GM21381 (cell line): Measurements from ENCODE around the gene ALDH4A1.

Experiments
- ATAC-seq: cut with Tn5 transposase; IDR thresholded peaks from one replicate; pipeline ENCODE4 v1.9.1; 2021; ENCODE audit warnings: mild to moderate bottlenecking, moderate library complexity; ENCODE audit not compliant: unreplicated experiment

Gene ALDH4A1, protein sequence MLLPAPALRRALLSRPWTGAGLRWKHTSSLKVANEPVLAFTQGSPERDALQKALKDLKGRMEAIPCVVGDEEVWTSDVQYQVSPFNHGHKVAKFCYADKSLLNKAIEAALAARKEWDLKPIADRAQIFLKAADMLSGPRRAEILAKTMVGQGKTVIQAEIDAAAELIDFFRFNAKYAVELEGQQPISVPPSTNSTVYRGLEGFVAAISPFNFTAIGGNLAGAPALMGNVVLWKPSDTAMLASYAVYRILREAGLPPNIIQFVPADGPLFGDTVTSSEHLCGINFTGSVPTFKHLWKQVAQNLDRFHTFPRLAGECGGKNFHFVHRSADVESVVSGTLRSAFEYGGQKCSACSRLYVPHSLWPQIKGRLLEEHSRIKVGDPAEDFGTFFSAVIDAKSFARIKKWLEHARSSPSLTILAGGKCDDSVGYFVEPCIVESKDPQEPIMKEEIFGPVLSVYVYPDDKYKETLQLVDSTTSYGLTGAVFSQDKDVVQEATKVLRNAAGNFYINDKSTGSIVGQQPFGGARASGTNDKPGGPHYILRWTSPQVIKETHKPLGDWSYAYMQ

DNA sequence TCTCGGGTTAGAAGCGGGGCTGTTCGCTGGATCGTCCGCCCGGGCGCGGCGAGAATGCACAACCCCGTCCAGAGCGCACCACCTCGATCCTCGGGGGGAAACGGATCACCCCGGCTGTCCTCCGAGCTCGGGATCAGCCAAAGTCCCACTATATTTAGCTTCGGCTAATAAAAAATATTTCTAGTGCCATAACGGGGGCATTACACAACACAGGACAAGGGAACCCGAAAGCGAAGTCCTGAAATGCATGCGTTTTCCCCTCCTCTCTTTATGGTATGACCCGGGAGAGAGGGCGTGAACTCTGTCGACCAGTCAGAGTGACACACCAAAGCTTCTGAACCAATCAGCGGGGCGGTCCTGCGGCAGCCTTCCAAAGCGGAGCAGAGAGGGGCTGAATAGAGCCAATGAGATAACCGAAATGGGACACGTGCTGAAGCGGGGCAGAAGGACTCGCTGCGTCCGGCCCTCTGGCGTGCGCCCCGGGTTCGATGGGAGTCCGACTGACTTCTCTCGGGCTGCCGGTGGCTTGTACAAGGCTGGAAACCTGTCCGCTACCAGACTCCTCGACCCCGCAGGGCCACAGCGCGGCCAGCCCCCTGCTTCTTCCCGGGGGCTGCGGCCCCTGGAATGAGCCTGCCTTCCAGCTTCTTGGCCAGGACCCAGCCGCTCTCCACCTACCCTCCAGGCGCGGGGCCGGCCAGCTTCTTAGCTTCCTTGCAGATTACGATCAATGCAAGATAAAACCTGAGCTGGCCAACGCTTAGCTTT is at the start of gene ALDH4A1:
TSS of gene ALDH4A1 (minus strand) at position 33 of the 768 bp plus-strand sequence. CDS start at position 1, 32 bp downstream.
- ATAC-seq: peak; percentile 97

DNA sequence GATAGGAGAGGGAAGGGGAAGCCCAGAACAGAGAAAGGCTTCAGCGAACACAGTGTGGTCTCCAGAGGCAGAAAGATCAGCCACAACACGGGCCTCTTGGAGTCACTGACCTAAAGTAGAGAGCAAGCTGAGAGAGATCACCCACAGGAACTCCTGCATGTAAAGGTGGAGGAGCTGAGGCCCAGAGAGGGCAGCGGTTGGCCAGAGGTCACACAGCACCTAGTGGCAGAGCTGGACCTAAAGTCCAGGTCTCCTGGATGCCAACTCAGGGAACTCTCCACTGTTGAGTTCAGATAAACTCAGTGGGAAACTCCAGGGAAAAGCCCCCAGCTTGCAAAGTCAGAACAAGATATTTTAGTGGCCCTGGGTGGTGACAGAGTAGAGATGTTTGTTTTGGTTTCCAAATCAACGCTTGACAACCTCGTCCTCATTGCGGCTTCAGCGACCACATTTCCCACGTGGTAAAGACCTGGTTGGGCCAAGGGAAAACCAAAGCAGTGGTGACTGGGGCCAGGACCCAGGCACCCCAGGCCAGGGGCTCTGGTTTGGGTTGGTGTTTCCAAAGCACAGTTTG is 49.5 kb upstream of the ALDH4A1 start:
- ATAC-seq: peak; percentile 39

DNA sequence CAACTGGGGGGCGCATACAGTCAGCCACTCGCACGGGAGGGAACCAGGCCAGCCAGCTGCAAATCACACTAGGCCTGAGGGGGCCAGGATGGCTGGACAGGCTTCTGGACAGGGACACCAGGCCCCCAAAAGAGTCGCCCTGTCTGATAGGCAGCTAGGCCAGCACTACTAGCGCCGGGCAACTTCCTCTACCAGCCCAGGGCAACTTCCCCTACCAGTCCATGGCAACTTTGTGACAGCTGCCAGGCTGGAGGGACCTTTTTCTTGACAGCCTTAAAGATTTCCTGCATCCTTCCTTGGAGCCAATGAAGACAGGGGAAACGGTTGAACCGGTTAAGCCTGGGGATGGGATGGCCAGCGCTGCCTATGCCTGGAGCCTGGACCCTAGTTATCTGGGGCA is 49.1 kb upstream of the ALDH4A1 start:
- no peak for ATAC-seq

DNA sequence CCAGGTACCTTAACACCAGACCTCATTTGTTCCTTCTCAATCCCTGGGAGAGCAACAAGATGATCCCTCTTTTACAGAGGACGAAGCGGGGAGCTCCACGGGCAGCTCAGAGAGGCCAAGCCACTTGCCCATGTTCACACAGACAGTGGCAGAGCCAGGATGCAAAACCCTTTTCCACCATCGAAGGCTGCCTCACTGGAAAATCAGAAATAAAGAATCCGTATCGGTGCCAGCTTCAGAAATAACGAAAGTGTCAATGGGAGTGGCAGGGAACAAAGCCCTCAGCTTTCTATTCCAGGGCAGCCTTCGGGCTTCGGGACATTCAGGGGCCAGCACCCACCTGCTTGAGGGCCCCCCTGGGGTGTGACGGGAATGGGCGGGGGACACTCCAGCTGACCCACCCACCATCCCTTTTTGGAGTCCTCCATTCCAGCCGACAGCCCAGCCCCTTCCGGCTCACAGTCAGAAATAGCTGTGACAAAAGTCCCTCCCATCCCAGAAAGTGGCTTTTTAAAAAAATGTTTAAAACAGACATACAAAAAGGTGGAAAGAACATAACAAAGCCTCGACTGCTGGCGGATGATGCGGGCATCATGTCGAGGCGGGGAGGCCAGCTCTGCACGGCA is 48.2 kb upstream of the ALDH4A1 start:
- ATAC-seq: no peak

DNA sequence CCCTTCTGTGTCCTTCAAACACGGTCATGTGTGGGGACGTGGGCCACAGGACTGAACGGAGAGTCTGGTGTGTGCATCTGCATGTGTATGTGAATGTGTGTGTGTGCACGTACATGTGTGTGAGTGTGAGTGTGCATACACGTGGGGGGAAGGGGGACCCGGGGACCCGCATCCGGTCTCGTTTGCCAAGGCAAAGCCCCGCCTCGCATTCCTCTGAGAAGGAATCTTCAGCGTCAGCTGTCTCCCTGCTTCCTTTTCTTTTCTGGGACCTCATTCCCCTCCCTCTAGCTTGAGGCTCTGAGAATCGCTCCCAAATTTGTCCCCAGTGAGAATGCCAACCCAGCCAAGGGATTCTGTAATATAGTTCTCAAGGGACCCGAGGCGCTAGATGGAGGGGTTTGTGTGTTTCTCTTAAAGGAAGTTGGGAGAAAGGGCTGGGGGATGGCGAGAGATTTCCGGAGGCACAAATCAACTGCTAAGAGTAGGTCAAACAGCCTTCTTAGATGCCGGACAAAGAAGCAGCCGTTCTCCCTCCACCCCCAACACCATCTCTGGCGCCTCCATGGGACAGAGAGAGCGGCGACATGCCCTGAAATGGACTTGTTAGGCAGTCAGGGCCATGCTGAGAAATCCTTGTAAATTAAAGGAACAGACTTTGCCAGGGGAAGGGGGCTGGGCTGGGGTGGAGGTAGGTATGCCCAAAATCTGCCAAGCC is 47.5 kb upstream of the ALDH4A1 start:
- no peak for ATAC-seq

DNA sequence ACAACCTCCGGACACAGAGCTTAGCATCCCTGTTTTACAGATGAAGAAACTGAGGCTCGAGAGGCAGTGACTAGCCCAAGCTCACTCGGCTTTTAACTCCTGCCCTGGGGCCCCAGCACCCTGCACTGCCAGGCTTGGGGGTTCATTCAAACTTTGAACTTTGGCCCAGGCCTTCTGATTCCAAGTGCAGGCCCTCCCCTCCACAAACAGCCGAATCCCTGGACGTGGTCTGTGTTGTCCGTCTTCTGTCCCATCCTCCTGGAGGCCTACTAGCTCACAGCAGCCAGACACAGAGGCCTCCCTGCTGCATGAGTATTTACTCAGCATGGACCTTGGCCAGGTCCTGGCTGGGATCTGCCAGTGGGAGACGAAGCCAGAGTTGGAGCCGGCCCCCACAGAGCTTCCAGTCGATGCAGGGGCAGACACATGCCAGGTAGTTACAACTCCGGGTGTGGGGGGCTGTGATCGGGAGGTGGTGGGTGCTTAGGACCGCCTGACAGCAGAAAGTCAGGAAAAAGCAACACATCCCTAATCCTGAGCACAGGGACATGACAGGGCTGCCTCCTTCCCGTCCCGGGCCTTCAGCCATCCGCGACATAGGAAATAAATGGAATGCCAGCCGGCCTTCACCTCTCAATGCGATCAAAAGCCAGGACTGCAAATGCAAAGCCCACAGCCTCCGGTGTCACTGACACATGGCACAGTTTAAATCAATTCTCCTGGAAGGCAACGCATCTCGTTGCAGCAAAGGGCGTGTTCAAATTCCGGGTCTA is 46.7 kb upstream of the ALDH4A1 start:
- no peak for ATAC-seq

DNA sequence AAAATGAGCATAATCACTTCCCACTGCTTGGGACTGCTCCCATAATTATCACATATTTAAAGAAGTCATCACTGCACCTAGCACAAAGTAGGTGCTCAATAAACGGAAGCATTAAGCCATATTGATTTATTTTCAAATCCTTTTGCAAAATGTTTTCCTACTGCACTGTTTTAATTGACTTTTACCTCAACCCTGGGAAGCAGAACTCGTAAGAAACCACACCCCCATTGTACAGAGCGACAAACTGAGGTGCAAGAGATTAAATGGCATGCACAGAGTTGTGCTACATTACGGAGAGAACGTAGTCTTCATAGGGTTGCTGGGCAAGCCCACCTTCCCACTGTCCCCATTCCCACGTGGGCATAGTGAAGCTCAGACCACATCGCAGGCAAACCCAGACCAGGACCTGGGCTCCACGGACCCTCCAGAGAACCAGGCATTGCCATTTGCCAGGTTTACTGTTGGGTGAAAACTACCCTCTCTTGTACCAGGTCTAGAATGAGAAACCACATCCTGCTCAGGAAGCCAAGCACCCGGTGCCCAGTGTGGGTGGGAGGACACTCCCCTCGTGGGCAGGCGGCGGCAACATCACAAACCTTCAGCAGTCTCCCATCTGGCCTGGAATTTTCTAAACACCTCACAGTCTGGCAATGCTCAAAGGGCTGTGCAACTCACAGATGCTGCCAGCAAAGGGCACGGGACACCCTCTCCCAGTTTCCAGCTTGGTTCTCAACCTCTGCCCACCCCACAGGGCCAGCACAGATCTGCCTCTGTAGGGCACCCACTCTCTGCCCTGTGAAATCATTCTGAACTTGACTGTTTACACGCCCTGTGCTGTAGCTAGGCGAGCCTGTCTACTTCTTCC is 45.9 kb upstream of the ALDH4A1 start:
- ATAC-seq: no peak

DNA sequence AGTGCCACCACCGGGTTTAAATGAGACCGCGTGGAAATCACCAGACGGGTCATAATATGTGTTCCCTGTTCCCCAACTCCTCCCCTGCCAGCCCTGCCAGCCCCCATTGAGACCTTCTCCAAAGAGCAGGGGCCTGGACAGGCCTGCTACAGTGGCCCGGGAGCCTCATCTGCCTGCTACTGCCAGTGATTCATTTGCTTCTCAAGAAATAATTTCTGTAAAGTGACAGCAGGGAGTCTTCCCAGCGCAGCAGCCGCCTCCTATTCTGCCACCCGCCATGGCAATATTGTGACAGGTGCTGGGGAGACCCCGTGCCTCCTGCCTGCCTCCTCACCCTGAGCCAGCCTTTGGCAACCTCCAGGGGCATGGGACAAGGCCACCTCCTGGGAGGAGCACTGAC is 45.2 kb upstream of the ALDH4A1 start:
- no peak for ATAC-seq

DNA sequence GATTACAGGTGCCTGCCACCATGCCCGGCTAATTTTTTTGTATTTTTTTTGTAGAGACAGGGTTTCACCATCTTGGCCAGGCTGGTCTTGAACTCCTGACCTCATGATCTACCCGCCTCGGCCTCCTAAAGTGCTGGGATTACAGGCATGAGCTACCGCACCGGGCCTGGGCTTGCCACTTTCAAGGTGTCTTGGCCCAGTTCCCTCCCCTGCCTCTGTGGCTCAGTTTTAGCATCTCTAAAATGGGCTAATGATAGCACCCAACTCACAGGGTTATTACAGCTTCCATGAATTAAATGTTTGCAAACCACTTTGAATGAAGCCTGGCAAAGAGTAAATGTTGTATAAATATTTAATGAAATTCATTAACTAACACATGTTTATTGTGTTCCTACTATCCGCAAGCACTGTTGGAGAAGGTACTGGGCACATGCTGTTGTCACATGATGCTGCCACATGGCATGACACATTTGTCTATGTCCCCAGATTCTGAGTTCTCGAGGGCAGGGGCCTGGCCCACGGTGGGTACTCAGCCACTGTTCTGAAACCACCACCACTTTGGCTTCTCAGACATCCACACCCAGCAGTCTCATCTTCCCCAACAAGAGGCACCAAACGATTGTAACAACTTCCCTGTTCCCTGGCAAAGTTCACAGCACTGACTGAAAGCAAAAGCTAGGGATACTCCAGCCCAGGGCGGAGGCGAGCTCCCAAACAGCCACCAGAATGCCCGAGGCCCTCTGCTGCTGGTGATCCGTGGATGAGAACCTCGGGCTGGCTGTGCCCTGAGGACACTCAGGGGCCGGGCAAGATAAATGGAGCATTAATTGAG is 44.4 kb upstream of the ALDH4A1 start:
- no peak for ATAC-seq

DNA sequence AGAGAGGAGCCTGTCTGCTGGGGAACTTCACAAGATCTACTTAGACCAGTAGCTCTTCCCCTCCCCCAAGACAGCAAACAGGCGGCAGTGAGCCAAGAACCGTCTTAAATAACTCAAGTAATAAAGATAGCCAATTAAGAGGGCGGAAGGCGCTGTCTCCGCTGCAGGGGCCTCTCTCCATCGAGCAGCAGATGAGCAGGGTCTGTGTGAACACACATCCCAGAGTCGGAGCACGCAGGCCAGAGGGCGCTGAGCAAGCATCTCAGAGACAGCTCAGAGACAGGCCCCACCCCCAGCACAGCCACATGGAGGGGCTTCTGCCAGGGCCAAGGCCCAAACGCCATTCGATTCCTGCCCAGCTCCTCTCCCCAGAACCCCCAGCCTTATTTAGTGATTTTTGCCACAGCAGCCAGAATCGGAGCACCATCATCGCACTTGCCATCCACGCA is 43.1 kb upstream of the ALDH4A1 start:
- ATAC-seq: no peak

DNA sequence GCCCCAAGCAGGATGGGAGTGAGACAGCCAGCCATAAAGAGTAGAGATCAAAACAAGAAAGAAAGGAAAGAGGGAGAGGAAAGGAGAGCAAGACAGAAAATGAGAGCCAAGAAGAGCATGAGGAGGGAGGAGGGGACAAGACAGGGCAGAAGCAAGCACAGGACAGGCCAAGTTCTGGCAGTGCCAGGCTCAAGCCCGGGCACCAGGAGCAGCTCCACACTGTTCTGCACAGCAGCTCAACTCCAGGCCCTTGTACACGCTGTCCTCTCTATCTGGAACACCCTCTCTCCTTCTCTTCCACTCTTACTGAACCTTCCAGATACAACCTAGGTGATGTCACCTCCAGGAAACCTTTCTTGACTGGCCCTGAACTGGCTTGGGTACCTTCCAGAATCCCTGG is 42.5 kb upstream of the ALDH4A1 start:
- no peak for ATAC-seq

DNA sequence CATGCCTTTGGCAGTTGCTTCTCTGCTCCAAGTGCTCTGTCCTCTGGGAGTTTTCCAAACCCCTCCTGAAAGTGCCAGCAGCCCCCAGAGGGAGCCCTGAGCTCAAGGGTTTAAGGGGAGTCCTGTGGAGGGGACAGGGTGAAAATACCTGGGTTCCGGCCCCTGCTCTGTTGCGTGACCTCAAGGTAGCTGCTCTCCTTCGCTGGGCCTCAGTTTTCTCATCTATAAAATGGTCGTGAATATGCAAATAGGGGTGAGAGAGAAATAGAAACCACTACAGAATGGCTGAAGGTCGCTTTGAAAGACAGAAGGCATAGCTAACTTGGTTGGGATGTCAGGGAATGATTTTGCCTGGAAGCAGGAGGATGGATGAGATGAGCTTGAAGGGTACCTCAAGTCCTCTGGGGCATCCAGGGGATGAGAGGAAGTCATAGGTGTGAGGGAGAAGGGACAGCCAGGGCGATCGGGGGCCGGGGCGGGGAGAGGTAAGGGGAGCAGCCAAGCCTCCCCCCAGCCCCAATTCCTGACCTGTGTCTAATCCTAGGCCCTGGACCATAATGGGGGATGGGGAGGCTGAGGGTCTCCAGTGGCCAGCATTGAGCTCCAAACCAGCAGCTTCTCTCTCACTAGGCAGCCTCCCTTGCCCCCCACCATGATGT is 41.7 kb upstream of the ALDH4A1 start:
- no peak for ATAC-seq

DNA sequence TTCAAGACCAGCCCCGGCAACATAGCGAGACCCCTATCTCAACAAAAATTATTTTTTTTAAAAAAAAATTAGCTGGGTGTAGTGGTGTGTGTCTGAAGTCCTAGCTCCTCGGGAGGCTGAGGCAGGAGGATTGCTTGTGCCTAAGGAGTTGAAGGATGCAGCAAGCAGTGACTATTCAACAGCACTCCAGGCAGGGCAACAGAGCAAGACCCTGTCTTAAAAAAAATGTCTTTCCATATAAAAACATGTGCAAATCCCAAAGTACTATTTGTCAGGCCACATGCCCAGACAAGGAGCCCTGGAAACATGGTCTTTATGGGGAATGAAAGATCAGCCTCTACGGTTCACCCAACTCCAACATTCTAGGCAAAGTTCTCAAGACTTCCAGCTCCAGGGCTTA is 40.8 kb upstream of the ALDH4A1 start:
- no peak for ATAC-seq

DNA sequence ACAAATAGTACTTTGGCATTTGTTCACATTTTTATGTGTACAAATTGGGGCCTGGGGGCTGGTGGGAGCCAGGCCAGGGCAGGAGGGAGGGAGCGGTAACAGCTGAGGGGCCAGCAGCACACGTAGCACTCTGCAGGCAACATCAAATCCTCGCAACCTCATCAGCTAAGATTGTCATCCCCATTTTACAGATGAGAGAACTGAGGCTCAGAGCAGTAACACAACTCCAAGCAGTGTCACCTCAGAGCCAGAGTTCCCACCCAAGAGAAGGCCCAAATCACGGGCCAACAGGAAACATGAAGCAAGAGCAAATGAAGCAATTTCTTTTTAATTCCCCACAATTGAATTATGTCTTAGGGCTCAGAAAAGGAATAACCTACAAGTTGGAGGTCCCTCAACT is 40.0 kb upstream of the ALDH4A1 start:
- ATAC-seq: no peak

DNA sequence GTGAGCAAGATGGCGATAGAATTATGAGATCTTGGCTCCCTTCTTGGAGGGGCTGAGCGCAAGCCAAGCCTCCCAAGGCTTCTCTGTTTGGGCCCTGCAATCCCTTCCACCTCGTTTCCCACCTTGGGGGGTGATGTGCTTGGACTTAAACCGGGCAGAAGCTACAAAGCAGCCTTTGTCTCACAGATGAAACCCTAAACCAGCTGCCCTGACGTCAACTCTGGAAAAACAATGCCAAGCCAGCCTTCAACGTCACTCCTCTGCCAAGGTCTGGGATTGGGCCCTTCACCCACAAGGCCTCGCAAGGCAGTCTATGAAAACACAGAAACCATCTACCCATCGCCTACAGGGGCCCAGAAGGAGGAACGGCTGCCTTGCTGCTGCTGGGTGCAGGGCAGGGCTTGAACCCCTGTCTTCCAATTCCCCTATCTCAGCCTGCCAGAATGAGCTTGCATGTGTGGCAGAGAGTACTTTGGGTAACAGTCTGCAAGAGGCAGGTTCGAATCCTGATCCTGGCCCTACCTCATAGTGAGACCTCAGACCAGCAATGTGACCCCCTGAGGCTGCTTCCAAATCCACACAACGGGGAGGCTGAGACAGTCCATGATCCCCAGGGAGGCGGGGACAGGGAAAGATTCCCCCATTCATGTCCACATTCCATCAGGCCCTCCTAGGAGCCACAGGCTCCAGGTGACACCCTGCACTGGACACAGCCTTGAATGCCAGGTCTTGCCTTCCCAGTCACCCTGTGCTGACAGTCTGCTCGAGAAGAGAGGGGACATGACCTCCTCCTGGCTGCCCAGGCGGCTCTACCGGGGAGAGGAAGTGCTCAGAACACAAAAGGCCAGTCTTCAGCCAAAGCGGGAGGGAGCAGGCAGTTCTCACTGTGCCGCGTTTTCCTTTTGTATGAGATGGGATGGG is 39.1 kb upstream of the ALDH4A1 start:
- no peak for ATAC-seq

DNA sequence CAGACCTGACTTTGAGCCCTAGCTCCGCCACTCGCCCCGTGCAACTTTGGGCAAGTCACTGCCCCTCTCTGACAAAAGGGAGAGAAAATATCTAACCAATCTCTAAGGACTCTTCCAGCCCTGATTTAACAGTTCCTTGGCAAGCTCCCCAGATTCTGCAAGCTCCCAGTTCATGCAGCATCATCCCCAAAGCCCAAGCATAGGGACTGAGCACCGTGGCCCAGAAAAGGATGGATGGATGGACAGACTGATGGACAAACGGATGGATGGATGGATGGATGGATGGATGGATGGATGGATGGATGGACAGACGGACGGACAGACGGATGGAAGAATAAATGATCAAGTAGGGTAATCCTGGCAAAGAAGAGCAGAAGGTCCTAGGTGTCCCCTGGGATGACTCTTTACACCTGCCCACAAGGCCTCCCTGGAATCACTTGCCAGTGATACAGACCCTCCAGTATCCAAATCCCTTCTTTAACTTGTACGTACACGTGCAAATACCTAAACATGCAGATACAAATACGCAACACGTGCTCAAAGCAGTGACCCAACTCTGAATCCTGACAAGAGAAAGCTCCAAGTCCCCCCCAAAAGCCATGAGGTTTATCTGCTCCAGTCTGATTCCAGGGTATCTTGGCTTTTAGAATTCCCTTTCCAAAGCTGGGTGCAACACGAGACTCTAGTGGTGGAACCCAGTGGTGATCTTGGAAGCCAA is 38.1 kb upstream of the ALDH4A1 start:
- ATAC-seq: no peak
